NCI-H345 treated with DMSO at 0.1 percent for 48 hours (cell line): ENCODE measurements around the gene MTSS2.

ENCODE experiments used
- DNase-seq: peaks from one replicate; lab custom pipeline; 2025; ENCODE audit not compliant: unreplicated experiment; lab: John Stamatoyannopoulos, UW

Gene MTSS2

GRCh38 chr16:70701036-70701435 is 15.2 kb upstream of the MTSS2 start:
- DNase-seq: no peak

- no peak for DNase-seq
Observed at GRCh38 chr16:70700101-70701020, 14.5 kb upstream of the MTSS2 start.

- DNase-seq: no peak
Observed at GRCh38 chr16:70699696-70700095, 13.8 kb upstream of the MTSS2 start.

GRCh38 chr16:70698901-70699300 is 13.0 kb upstream of the MTSS2 start:
- no peak for DNase-seq

GRCh38 chr16:70697594-70698170 is 11.8 kb upstream of the MTSS2 start:
- no peak for DNase-seq

GRCh38 chr16:70696952-70697593 is 11.2 kb upstream of the MTSS2 start:
- DNase-seq: no peak

GRCh38 chr16:70696355-70696754 is 10.5 kb upstream of the MTSS2 start:
- no peak for DNase-seq

GRCh38 chr16:70695331-70696070 is 9.6 kb upstream of the MTSS2 start:
- DNase-seq: no peak

- no peak for DNase-seq
Observed at GRCh38 chr16:70694868-70695218, 9.0 kb upstream of the MTSS2 start.

- DNase-seq: no peak
Observed at GRCh38 chr16:70694088-70694867, 8.4 kb upstream of the MTSS2 start.

GRCh38 chr16:70692873-70693671 is 7.2 kb upstream of the MTSS2 start:
- DNase-seq: no peak

GRCh38 chr16:70692130-70692872 is 6.4 kb upstream of the MTSS2 start:
- DNase-seq: no peak

- no peak for DNase-seq
Observed at GRCh38 chr16:70691223-70692129, 5.6 kb upstream of the MTSS2 start.

- no peak for DNase-seq
Observed at GRCh38 chr16:70689970-70690891, 4.4 kb upstream of the MTSS2 start.

GRCh38 chr16:70689035-70689969 is 3.4 kb upstream of the MTSS2 start:
- no peak for DNase-seq

- DNase-seq: no peak
Observed at GRCh38 chr16:70688246-70688742, 2.4 kb upstream of the MTSS2 start.
